HG03108 (cell line): ENCODE data around the gene OLFM1.

ENCODE experiments used
- ATAC-seq: cut with Tn5 transposase; IDR thresholded peaks from one replicate; pipeline ENCODE4 v1.9.1; 2021; ENCODE audit warnings: moderate library complexity; ENCODE audit not compliant: unreplicated experiment

Gene OLFM1

GRCh38 chr9:135088979-135089847 lies 1.7 kb downstream of the OLFM1 start:
- no peak for ATAC-seq

DNA sequence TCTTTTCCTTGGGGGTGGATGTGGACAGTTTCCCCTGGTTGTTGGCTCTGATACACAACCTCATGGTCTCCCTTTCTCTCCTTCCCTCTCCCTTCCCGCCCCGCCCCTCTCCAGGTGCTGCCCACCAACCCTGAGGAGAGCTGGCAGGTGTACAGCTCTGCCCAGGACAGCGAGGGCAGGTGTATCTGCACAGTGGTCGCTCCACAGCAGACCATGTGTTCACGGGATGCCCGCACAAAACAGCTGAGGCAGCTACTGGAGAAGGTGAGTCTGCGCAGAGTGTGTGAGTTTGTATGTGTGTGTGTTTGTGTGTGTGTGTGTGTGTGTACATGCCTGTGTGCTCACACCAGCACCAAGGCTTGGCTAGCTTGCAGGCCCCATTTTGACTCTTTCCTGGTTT lies 2.6 kb downstream of the OLFM1 start:
- ATAC-seq, result no peak

GRCh38 chr9:135090547-135090946 lies 3.1 kb downstream of the OLFM1 start:
- no peak for ATAC-seq

- ATAC-seq, result no peak
Observed at GRCh38 chr9:135091545-135091944, 4.1 kb downstream of the OLFM1 start.

GRCh38 chr9:135093111-135093510 lies 5.6 kb downstream of the OLFM1 start:
- ATAC-seq, result no peak

DNA sequence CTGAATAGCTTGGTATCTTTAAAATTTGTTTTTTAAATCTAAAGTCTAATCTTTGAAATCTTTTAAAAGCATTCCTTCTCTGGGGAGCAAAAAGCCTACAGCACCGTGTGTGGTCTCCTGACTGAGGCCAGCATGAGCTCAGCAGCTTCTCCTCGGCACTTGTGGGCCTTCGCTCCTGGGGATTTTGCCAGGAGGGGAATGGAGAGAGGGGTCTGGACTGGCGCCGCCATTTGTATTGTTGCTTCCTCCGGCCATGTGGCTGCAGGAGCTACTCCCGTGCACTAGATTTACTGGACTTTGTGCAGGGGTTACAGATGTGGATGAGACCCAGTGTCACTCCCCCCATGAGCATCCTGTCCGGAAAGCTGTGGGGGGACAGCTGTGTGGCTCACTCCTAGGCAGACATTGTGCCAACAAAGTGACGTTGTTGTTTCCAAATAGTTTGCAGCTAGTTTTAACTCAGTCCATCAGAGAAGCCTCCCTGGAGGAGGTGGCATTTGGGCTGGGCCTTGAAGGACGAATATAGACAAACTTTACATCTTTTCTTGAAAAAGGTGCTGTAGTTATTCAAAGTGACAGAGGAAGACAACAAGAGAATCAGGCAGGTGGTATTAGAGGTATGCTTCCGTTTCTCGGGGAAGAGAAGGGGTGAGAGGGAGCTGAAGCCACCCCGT lies 6.6 kb downstream of the OLFM1 start:
- ATAC-seq, result no peak

- ATAC-seq, result no peak
Observed at GRCh38 chr9:135095470-135096407, 8.3 kb downstream of the OLFM1 start.

DNA sequence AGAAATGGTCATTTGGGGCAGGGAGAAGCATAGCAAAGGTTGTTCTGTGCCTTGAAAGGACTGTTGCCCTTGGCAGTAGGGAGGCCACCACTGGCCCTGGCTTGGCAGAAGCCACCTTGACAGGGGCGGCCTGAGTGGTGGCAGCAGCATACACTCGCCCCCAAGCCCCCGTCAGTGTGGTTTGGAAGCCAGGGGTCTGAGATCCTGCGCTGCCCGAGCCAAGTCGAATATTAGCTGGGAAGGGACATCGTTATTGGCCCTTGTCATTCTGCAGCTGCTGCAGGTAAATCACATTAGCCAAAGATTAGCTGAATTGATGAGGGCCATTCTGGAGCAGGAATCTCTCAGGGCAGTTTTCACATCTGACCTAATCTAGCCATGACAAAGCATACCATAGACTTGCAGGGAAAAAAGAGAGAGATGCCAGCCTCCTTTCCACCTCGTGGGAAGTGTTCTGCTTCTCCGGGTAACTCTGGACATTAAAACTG lies 9.0 kb downstream of the OLFM1 start:
- no peak for ATAC-seq

DNA sequence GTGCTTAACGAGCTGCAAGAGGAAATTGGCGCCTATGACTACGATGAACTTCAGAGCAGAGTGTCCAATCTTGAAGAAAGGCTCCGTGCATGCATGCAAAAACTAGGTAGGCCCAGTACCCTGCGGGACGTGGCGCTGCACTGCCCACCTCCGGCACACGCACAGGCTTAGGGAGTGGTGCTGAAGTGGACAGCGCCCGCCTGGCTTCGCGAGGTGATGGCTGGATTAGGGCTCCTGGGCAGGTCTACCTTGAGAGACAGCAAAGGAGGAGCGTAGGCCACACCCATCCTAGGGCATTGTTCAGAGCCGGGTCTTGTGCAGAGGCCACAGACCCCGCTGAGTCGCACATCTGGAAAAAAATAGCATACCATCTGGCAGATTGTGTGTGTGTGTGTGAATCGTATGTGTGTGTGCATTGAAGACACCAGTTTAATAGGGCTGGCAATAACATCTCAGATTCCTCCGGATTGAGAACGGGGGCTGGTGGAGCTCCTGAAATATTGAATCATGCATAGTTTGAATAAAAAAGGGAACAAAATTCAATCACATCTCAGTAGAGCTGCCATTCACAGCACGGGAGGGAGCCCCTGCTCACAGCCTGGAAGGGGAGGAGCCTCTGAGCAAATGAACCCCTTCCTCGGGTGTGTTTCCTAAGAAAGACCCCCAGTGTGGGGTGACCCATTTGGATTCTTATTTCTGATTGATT lies 11.1 kb downstream of the OLFM1 start:
- ATAC-seq, result no peak

- ATAC-seq, result no peak
Observed at GRCh38 chr9:135099574-135099973, 12.1 kb downstream of the OLFM1 start.

DNA sequence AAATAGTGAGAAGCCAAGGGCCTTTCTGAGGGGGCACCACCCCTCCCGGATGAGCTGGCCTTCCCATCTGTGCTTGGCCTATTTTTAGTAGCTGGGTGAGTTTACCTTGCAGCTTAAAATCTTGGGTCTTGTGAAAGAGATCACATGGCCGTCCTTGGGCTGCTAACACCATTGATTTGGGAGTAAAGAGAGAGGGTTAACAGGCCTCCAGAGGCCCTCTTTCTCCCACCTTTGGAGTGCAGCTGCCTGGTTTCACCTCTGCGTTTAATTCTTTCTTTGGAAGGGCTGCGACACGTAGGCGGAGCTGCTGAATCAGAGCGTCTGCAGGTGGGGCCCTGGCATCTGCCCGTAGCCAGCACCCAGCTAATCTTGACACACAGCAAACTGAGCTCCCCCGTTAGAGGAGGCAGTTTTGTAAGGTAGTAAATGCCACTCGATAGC lies 12.8 kb downstream of the OLFM1 start:
- ATAC-seq, result no peak

DNA sequence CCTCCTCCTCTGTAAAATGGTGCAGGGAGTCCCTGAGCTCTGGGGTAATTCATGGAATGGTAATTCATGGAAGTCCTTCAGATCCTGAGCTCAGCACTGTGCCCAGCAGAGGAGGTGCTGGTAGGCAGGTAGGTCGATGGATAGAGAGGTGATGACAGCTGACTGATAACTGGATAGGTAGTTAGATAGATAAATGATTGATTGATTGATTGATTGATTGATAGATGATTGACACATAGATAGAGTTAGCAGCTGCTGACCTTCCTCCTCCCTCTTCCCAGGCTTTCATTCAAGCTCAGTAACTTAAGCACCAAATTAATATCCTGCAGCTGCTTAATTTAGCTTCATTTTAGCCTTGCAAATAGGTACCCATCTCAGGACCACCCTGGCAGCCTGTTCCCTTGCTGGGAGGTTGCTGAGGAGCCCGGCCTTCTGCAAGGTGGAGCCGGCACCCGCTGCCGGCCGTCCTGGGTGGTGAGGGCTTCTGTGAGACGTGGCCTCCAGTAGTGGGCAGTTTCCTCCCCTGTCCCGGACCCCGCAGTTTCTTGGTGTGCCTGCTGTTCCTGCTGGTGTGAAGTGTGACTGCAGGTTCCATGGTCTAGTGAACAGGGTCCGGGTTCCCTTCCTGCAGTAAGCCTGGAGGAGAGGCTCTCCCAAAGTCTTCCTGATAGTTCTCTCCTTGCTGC lies 13.4 kb downstream of the OLFM1 start:
- no peak for ATAC-seq

GRCh38 chr9:135101486-135101885 lies 14.0 kb downstream of the OLFM1 start:
- no peak for ATAC-seq

- no peak for ATAC-seq
Observed at GRCh38 chr9:135101926-135102325, 14.5 kb downstream of the OLFM1 start.

DNA sequence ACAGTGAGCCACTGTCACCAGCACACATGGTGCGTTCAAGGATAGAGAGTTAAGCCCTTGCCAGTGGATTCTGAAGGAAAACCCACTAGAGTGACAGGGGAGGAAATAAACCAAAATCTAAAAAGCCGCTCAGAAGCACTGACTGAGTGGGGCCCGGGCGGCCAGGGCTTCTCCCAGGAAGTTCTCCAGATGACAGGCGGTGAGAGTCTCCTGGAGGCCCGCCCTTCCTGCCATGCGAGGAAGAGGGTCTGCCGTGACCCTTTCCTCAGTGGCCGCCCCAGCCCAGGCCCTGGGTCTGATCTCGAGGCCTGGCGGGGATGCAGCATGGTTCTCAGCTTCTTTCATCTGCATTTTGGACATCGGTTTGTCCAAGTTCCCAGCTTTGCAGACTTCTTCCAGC lies 14.9 kb downstream of the OLFM1 start:
- ATAC-seq, result no peak

DNA sequence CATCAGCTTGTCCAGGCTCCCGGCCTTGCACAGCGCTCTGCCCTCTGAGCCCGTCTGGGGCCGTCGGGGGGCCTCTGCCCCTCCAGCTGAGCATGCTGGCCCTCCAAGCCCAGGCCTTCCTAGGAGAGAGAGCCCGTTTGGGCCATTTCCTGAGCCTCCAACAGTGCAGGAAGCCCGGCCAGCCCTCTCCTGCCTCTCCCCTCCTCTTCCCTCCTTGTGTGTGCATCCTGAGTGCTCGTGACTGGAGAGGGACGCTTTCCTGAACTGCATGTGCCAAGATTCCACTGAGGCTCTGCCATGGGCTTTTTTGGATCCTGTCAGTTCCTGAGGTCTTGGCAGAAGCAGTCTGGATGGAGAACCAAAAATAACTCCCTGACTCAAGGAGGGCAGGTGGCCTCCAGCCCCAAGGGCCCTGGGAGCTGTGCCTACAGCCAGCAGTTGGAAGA lies 15.6 kb downstream of the OLFM1 start:
- ATAC-seq, result no peak

DNA sequence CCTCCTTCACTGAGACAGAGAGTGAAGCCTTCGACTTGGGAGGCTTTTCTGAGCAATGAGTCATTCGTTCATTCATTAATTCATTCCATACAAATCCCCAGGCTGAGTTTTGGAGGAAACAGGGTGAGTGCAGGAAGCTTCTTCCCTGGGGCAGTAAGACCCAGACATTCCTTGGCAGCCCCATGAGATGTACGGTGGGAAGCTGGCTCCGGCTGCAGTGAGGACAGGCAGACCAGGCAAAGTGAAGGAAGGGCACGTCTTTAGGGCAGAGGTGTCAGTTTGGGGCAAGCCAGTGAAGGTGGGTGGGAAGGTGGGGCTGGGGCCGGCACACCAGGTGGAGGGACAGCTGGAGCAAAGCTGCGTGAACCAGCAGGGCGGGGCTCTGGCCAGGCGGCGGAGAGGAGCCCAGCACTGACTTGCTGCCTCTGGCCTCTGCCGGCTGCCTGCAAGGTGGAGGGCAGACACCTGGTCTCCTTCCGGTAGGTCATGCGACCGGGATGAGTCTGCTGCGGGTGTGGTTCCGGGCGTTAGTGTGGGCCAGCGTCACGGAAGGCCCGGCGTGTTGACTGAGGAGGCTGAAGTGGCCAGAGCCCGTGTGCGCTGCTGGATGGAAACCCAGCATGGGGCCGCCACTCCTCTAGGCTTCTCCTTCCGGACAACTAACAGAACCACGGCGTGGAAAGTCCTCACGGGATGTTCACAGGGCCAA lies 16.6 kb downstream of the OLFM1 start:
- ATAC-seq, result no peak

- ATAC-seq, result no peak
Observed at GRCh38 chr9:135104761-135105160, 17.3 kb downstream of the OLFM1 start.

GRCh38 chr9:135105211-135105745 lies 17.8 kb downstream of the OLFM1 start:
- ATAC-seq, result no peak
